Adrenal gland (tissue), 12 donors: ENCODE results near the gene CAMK1D. TPM values are rescaled to one million over a fixed set of nuclear protein-coding genes. Genes with fewer than 3 reads are reported as not detected.

ENCODE experiments used
- DNase-seq, 7 donors: peaks; one replicate each; pipeline ENCODE4 v3.0.0-alpha.2; 2019 to 2020
- H3K27ac ChIP-seq, 5 donors: fragments of 200-600 bp; sonication (generic) in 4 of 5; 1 replicate in 3 of 5; 2 replicates in 2 of 5; pipeline versions ENCODE4 v1.5.1 to v1.8.0; 2016 to 2020; ENCODE audit warnings: mild to moderate bottlenecking in 1 of 5
- H3K27me3 ChIP-seq: fragments of 200-600 bp; 2 replicates; pipeline ENCODE4 v1.8.0; 2021
- H3K36me3 ChIP-seq, 2 donors: fragments of 200-600 bp; replicated peaks in 1 of 2; 1 replicate in 1 of 2; 2 replicates in 1 of 2; pipeline versions ENCODE4 v1.5.1 to v1.8.0; 2018 to 2022
- H3K4me1 ChIP-seq, 2 donors: fragments of 200-600 bp; replicated peaks in 1 of 2; 1 replicate in 1 of 2; 2 replicates in 1 of 2; pipeline versions ENCODE4 v1.5.1 to v1.8.0; 2018 to 2021
- H3K4me3 ChIP-seq, 4 donors: fragments of 200-600 bp; sonication (generic) in 3 of 4; one replicate each; pipeline ENCODE4 v1.5.1; 2016 to 2018
- H3K9me3 ChIP-seq, 3 donors: fragments of 200-600 bp; sonication (generic) in 1 of 3; replicated peaks in 1 of 3; 1 replicate in 2 of 3; 2 replicates in 1 of 3; pipeline versions ENCODE4 v1.5.1 to v1.8.0; 2016 to 2021
- POLR2A ChIP-seq, 2 donors: fragments of 450-650 bp; IDR thresholded peaks; one replicate each; pipeline ENCODE4 v1.6.1; 2017; ENCODE audit warnings: antibody characterized with exemption in 2 of 2, mild to moderate bottlenecking in 2 of 2, moderate library complexity in 1 of 2
- WGBS, 4 donors: extraction: QIAGEN DNeasy Blood & Tissue Kit in 2 of 4; methylation state at CpG; one replicate each; pipeline versions ENCODE4 v1.1.5 to v1.1.7; 2013 to 2017; 5-methylcytosine and 5-hydroxymethylcytosine counted together
- intact Hi-C, 2 donors: fragments of 100-400 bp; cut with DNase I; formaldehyde crosslinking; loops; one replicate each; pipeline versions ENCODE4 v1.14.1 to v1.15.0; 2022 to 2023
- polyA plus RNA-seq, 3 donors: library from polyadenylated mRNA; stranded (reverse); fragments of 200-250 nt in 2 of 3; fragments of 350-450 nt in 1 of 3; fragmentation: Illumina TruSeq in 1 of 3; extraction: RNeasy Lipid Tissue Mini Kit (QIAGEN cat#74804) in 1 of 3; gene quantifications; one replicate each; pipeline ENCODE4 v1.2.3, GENCODE V29; 2013 to 2014
- total RNA-seq, 9 donors: library from RNA; depleted of rRNA in 4 of 9; stranded (reverse); fragments of >200 nt in 4 of 9; fragments of 120-200 nt in 1 of 9; fragmentation: NEBNext Ultra II Directional in 1 of 9; extraction: Animal tissue kit (Norgen Biotek cat#: 25700) in 1 of 9; gene quantifications; one replicate each; pipeline versions ENCODE4 v1.1.0 to v1.2.4, GENCODE V29; 2013 to 2023
- TF ChIP-seq, protein P1 (sequence below), 6 experiments: fragments of 450-650 bp in 4 of 6; fragments of 200-600 bp in 2 of 6; sonication (generic) in 1 of 6; IDR thresholded peaks; 1 replicate in 5 of 6; 2 replicates in 1 of 6; pipeline versions ENCODE4 v1.5.1 to v1.8.0; 2016 to 2021; ENCODE audit warnings: antibody characterized with exemption in 6 of 6, mild to moderate bottlenecking in 2 of 6, moderate library complexity in 1 of 6
- donor health status: healthy with polysubstance abuse.
- donor health status: Bipolar disorder and iron deficiency.
- donor health status: DM: yes; HTN: yes; CAD: no.
- donor health status: DM: no; HTN: no; CAD: no.
- donor health status: DM: no; HTN: no; CAD: no.
- donor health status: DM: yes; HTN: yes; CAD: no.

Gene CAMK1D
- total and polyA plus RNA-seq, 12 donors = 2.3 to 9.4 (median 6.5) TPM

DNA sequence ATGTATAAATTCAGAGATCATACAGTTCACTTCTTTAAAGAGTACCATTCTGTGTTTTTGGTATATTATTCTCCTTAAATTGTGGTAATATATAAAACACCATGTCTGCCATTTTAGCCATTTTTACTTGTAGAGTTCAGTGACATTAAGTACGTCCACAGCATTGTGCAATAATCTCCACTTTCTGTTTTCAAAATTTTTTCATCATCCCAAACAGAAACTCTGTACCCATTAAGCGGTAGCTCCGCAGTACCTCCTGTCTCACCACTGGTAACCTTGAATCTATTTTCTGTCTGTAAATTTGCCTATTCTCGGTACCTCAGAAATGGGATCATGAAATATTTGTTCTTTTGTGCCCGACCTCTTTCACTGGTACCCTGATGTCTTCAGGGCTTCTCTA is 60.3 kb downstream of the CAMK1D start:
- no peaks in the 10 kb centered on the region for H3K36me3 ChIP-seq
- no peaks in the 10 kb centered on the region for H3K4me1 ChIP-seq
- H3K9me3 ChIP-seq = no peaks in the 10 kb centered on the region
- WGBS, 4 donors = 86 to 89% (median 87%) methylated on average over 5 of the region's 5 CpGs
- intact Hi-C loops = no loop called here
- DNase-seq = no peak
- H3K27ac ChIP-seq = no peak overlapping the region
- H3K27me3 ChIP-seq = no peaks in the 10 kb centered on the region
- no peak overlapping the region for H3K4me3 ChIP-seq
- TF ChIP-seq, protein P1, sequence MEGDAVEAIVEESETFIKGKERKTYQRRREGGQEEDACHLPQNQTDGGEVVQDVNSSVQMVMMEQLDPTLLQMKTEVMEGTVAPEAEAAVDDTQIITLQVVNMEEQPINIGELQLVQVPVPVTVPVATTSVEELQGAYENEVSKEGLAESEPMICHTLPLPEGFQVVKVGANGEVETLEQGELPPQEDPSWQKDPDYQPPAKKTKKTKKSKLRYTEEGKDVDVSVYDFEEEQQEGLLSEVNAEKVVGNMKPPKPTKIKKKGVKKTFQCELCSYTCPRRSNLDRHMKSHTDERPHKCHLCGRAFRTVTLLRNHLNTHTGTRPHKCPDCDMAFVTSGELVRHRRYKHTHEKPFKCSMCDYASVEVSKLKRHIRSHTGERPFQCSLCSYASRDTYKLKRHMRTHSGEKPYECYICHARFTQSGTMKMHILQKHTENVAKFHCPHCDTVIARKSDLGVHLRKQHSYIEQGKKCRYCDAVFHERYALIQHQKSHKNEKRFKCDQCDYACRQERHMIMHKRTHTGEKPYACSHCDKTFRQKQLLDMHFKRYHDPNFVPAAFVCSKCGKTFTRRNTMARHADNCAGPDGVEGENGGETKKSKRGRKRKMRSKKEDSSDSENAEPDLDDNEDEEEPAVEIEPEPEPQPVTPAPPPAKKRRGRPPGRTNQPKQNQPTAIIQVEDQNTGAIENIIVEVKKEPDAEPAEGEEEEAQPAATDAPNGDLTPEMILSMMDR (IDR thresholded peaks at IDR 0.05) = no peak
- TF ChIP-seq POLR2A (IDR thresholded peaks at IDR 0.05) = no peak

DNA sequence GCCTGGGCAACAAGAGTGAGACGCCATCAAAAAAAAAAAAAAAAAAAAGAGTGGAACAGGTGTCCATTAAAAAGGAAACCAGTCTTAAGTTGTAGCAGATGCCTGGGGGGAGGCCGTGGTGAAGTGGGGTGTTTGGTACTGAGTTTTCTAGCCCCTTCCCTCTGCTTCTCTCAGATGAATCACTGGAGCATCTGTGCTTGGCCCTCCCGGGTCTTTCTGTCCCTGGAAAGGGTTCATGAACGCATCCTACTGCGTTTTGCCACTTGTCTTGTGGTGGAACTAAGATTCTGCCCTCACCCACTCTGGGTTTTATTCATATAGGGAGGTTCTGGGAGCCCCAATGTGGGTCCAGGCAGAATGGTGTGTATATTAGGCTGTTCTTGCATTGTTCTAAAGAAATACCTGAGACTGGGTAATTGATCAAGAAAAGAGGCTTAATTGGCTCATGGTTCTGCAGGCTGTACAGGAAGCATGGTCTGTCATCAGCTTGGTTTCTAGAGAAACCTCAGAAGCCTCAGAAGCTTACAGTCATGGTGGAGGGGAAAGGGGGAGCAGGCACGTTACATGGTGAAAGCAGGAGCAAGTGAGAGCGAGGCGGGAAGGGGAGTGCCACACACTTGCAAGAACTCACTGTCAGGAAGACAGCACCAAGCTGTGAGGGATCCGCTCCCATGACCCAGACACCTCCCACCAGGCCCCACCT is 63.5 kb downstream of the CAMK1D start:
- H3K27me3 ChIP-seq = no peaks in the 10 kb centered on the region
- no peak overlapping the region for H3K27ac ChIP-seq
- H3K4me1 ChIP-seq = peaks cover 0 to 8% of the 10 kb centered on the region in 2 donors
- H3K36me3 ChIP-seq = no peaks in the 10 kb centered on the region
- TF ChIP-seq, protein P1 (IDR thresholded peaks at IDR 0.05) = no peak
- no peak for TF ChIP-seq POLR2A (IDR thresholded peaks at IDR 0.05)
- no peak overlapping the region for H3K4me3 ChIP-seq
- intact Hi-C loops = no loop called here
- no peaks in the 10 kb centered on the region for H3K9me3 ChIP-seq
- no peak for DNase-seq
- 85 to 92% (median 86%) methylated on average over 8 to 9 of the region's 9 CpGs for WGBS, 4 donors

DNA sequence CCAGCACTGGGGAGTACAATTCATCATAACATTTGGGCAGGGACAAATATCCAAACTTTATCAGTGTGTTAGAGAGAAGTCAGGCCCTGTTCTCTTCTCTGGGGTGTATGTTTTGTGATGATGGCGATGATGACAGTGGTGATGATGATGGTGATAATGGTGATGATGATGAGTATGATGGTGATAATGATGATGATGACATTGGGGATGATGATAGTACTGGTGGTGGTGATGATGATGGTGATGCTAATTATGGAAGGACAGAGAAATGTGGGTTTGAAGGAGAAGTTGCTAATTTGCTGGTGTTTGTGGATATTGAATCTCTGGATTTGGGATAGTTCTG is 64.0 kb downstream of the CAMK1D start:
- Histone ChIP-seq H3K4me1 (peaks cover 0 to 8% of the 10 kb centered on the region in 2 donors), H3K4me3 (no peak overlapping the region), H3K27me3 (no peaks in the 10 kb centered on the region), H3K27ac (no peak overlapping the region), H3K36me3 (no peaks in the 10 kb centered on the region), H3K9me3 (no peaks in the 10 kb centered on the region)
- intact Hi-C loops = no loop called here
- TF ChIP-seq POLR2A (IDR thresholded peaks at IDR 0.05) = no peak
- TF ChIP-seq, protein P1 (IDR thresholded peaks at IDR 0.05) = no peak
- DNase-seq = no peak
- WGBS, 4 donors = 82 to 97% (median 94%) methylated on average over 1 of the region's 1 CpG

DNA sequence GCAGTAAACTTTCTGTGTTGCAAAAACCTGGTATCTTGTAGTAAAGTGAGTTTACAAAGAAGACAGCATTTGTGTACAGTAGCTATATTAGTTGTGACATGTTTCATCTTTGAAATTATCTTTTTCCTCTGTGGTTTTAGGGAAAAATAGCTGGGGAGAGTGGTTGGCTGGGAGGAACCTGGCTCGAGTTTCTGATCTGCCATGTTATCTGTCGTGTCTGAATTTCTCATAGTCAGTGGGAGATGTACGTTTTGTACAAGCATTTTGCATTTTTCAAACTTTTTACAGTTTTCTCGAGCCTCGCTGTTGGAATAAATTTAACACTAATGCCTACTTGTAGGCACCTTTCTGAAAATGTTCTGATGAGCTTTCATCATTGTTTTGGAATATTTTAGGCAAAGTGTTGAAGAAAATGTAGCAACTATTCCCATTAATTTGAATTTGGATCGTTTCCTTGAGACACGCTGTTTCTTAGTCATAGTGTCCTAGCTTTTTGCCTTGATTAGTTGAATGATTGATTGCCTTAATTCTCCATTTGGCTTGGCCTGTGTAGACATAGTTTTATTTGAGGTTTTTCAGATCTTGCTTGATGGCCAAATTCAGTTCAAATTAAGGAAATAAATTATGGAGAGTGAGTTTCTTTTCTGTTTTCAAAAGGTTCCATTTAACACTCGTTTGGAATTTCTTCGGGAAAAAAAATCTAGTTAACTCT is 65.1 kb downstream of the CAMK1D start:
- Histone ChIP-seq H3K4me3 (peak overlapping the region in 1 of 4 donors; percentile 16), H3K36me3 (no peaks in the 10 kb centered on the region), H3K27me3 (no peaks in the 10 kb centered on the region), H3K4me1 (peaks cover 0 to 8% of the 10 kb centered on the region in 2 donors), H3K9me3 (no peaks in the 10 kb centered on the region), H3K27ac (peak overlapping the region in 1 of 5 donors; percentile 32)
- no peak for DNase-seq
- intact Hi-C loops = no loop called here
- 33 to 43% (median 39%) methylated on average over 9 of the region's 9 CpGs for WGBS, 4 donors
- TF ChIP-seq POLR2A (IDR thresholded peaks at IDR 0.05) = no peak
- TF ChIP-seq, protein P1 (IDR thresholded peaks at IDR 0.05) = no peak
